Measurements from ENCODE around the gene ZNF540. TPM values are rescaled to one million over a fixed set of nuclear protein-coding genes. Genes with fewer than 3 reads are reported as not detected.

ZNF540 gene
- total and polyA plus RNA-seq, 2 experiments from 2014 or later, result 3.0 TPM; not detected in 1

GRCh38 chr19:37594982-37595382 is 306 bp downstream of the ZNF540 start:
- Histone ChIP-seq H3K27me3 (ENCODE audit: insufficient read depth) (peaks cover 13% of the 10 kb centered on the region), H3K4me3 (peak overlapping the region; percentile 88), H3K9me2 (ENCODE audit: insufficient read depth) (no peaks in the 10 kb centered on the region; the same call in 1 of the 2 replicates), H2AFZ (peak overlapping the region; percentile 96), H3K4me1 (ENCODE audit: insufficient read depth) (peaks cover 13% of the 10 kb centered on the region; the same call in 1 of the 2 replicates), H3K4me2 (peak overlapping the region; percentile 81), H3K79me2 (replicated peaks; ENCODE audit: insufficient read depth) (peaks cover 3% of the 10 kb centered on the region), H4K20me1 (replicated peaks; ENCODE audit: insufficient read depth) (no peaks in the 10 kb centered on the region), H3K27ac (ENCODE audit: low read depth) (no peak overlapping the region), H3K36me3 (ENCODE audit: insufficient read depth) (0 out of 2 replicates have a peak, but pooled peaks cover 4% of the 10 kb centered on the region), H3F3A (replicated peaks; ENCODE audit: low read depth) (peaks cover 7% of the 10 kb centered on the region)
- Mint-ChIP-seq H3K36me3 (ENCODE audit: low read depth) (peaks cover 25% of the 10 kb centered on the region), H3K27me3 (ENCODE audit: insufficient read depth, low read depth, poor library complexity) (peaks cover 9% of the 10 kb centered on the region), H3K4me3 (peak overlapping the region; percentile 99), H3K27ac (peak overlapping the region; percentile 99; the same call in 1 of the 2 replicates), H3K4me1 (peaks cover 6% of the 10 kb centered on the region; the same call in 2 of the 3 replicates), H3K9me3 (peaks cover 43% of the 10 kb centered on the region)
- TF ChIP-seq CREB1 (CRISPR knock-in tag; IDR thresholded peaks at IDR 0.05; ENCODE audit: low read depth) (peak; percentile 6), ZNF114 (CRISPR knock-in tag; IDR thresholded peaks at IDR 0.05) (no peak)
- no peak for ATAC-seq
- no peak for DNase-seq (ENCODE audit: low spot score)

DNA sequence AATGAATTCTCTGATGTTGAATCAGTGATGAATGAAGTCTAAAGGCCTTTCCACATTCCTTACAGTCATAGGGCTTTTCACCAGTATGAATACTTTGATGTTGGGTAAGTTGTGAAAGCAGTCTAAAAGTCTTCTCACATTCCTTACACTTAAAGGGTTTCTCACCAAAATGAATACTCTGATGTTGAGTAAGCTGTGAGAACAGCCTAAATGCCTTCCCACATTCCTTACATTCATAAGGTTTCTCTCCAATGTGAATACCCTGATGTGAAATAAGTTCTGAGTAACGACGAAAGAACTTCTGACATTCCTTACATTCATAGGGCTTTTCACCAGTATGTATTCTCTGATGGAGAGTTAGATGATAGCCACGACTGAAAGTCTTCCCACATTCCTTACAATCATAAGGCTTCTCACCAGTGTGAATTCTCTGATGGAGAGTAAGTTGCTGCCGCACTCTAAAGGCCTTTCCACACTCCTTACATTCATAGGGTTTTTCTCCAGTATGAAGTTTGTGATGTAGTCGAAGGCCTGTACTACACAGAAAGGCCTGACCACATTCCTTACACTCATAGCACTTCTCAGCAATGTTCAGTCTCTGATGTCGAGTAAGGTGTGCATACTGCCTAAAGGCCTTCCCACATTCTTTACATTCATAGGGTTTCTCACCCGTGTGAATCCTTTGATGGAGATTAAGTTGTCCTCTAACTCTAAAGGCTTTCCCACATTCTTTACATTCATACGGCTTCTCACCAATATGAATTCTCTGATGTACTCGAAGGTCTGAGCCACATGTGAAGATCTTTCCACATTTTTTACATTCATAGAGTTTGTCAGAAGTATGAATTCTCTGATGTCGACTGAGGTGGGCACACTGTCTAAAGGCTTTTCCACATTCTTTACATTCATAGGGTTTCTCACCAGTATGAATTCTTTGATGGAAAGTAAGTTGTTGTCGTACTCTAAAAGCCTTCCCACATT is 40.7 kb downstream of the ZNF540 start:
- H3K36me3 Mint-ChIP-seq (ENCODE audit: low read depth), result peaks cover 70% of the 10 kb centered on the region
- H3K9me2 ChIP-seq (ENCODE audit: insufficient read depth), result no peaks in the 10 kb centered on the region
- H2AFZ ChIP-seq, result no peak overlapping the region
- H3K4me1 Mint-ChIP-seq, result no peaks in the 10 kb centered on the region
- no peak overlapping the region for H3K4me3 Mint-ChIP-seq
- H3K36me3 ChIP-seq (ENCODE audit: insufficient read depth), result peaks cover 24% of the 10 kb centered on the region
- no peaks in the 10 kb centered on the region for H3F3A ChIP-seq (replicated peaks; ENCODE audit: low read depth)
- no peak overlapping the region for H3K27ac Mint-ChIP-seq
- no peaks in the 10 kb centered on the region for H3K4me1 ChIP-seq (ENCODE audit: insufficient read depth)
- peaks cover 71% of the 10 kb centered on the region for H3K9me3 Mint-ChIP-seq
- no peaks in the 10 kb centered on the region for H3K79me2 ChIP-seq (replicated peaks; ENCODE audit: insufficient read depth)
- no peak overlapping the region for H3K4me3 ChIP-seq
- H3K27me3 Mint-ChIP-seq (ENCODE audit: insufficient read depth, low read depth, poor library complexity), result peaks cover 4% of the 10 kb centered on the region
- H4K20me1 ChIP-seq (replicated peaks; ENCODE audit: insufficient read depth), result no peaks in the 10 kb centered on the region
- H3K27ac ChIP-seq (ENCODE audit: low read depth), result no peak overlapping the region
- DNase-seq (ENCODE audit: low spot score) (peak; percentile 35), ATAC-seq (no peak)
- no peak overlapping the region for H3K4me2 ChIP-seq
- no peaks in the 10 kb centered on the region for H3K27me3 ChIP-seq (ENCODE audit: insufficient read depth)
- TF ChIP-seq, protein P1, sequence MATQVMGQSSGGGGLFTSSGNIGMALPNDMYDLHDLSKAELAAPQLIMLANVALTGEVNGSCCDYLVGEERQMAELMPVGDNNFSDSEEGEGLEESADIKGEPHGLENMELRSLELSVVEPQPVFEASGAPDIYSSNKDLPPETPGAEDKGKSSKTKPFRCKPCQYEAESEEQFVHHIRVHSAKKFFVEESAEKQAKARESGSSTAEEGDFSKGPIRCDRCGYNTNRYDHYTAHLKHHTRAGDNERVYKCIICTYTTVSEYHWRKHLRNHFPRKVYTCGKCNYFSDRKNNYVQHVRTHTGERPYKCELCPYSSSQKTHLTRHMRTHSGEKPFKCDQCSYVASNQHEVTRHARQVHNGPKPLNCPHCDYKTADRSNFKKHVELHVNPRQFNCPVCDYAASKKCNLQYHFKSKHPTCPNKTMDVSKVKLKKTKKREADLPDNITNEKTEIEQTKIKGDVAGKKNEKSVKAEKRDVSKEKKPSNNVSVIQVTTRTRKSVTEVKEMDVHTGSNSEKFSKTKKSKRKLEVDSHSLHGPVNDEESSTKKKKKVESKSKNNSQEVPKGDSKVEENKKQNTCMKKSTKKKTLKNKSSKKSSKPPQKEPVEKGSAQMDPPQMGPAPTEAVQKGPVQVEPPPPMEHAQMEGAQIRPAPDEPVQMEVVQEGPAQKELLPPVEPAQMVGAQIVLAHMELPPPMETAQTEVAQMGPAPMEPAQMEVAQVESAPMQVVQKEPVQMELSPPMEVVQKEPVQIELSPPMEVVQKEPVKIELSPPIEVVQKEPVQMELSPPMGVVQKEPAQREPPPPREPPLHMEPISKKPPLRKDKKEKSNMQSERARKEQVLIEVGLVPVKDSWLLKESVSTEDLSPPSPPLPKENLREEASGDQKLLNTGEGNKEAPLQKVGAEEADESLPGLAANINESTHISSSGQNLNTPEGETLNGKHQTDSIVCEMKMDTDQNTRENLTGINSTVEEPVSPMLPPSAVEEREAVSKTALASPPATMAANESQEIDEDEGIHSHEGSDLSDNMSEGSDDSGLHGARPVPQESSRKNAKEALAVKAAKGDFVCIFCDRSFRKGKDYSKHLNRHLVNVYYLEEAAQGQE (IDR thresholded peaks at IDR 0.05; ENCODE audit: unreplicated experiment), result no peak
- TF ChIP-seq JUNB (IDR thresholded peaks at IDR 0.05; ENCODE audit: unreplicated experiment) (no peak), ZNF114 (CRISPR knock-in tag; IDR thresholded peaks at IDR 0.05) (no peak), CREB1 (CRISPR knock-in tag; IDR thresholded peaks at IDR 0.05; ENCODE audit: low read depth) (no peak), NANOG (IDR thresholded peaks at IDR 0.05; ENCODE audit: borderline replicate concordance) (no peak), EZH2phosphoT487 (IDR thresholded peaks at IDR 0.05; ENCODE audit: unreplicated experiment) (no peak), POLR2AphosphoS5 (IDR thresholded peaks at IDR 0.05; ENCODE audit: low read depth) (no peak), STAT1 (IDR thresholded peaks at IDR 0.05; ENCODE audit: unreplicated experiment) (no peak), CTCF (conservative IDR thresholded peaks at IDR 0.05; ENCODE audit: low read depth in 2 of 2) (no peak)
- TF ChIP-seq, protein P2, sequence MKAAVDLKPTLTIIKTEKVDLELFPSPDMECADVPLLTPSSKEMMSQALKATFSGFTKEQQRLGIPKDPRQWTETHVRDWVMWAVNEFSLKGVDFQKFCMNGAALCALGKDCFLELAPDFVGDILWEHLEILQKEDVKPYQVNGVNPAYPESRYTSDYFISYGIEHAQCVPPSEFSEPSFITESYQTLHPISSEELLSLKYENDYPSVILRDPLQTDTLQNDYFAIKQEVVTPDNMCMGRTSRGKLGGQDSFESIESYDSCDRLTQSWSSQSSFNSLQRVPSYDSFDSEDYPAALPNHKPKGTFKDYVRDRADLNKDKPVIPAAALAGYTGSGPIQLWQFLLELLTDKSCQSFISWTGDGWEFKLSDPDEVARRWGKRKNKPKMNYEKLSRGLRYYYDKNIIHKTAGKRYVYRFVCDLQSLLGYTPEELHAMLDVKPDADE (IDR thresholded peaks at IDR 0.05), result no peak
